Thyroid gland (tissue), 4 donors: ENCODE data around the gene GOLM1. TPM values are rescaled to one million over a fixed set of nuclear protein-coding genes. Genes with fewer than 3 reads are reported as not detected.

ENCODE experiments used
- DNase-seq, 2 donors: peaks; one replicate each; pipeline ENCODE4 v3.0.0-alpha.2; 2019
- H3K27ac ChIP-seq, 3 donors: fragments of 200-600 bp; sonication (generic); 1 replicate in 2 of 3; 2 replicates in 1 of 3; pipeline ENCODE4 v1.5.1; 2016 to 2019; ENCODE audit warnings: mild to moderate bottlenecking in 1 of 3, moderate library complexity in 1 of 3
- H3K27me3 ChIP-seq: fragments of 200-600 bp; sonication (generic); one replicate; pipeline ENCODE4 v1.5.1; 2019
- H3K36me3 ChIP-seq, 2 donors: fragments of 200-600 bp; sonication (generic); one replicate each; pipeline ENCODE4 v1.5.1; 2016 to 2019
- H3K4me1 ChIP-seq, 2 donors: fragments of 200-600 bp; sonication (generic); one replicate each; pipeline ENCODE4 v1.5.1; 2017 to 2019
- H3K4me3 ChIP-seq, 3 donors: fragments of 200-600 bp; sonication (generic); replicated peaks in 1 of 3; 1 replicate in 2 of 3; 2 replicates in 1 of 3; pipeline ENCODE4 v1.5.1; 2016; ENCODE audit warnings: mild to moderate bottlenecking in 1 of 3
- H3K9me3 ChIP-seq: fragments of 200-600 bp; sonication (generic); one replicate; pipeline ENCODE4 v1.5.1; 2017
- CTCF ChIP-seq, 6 experiments: fragments of 200-600 bp in 3 of 6; fragments of 450-650 bp in 3 of 6; sonication (generic) in 3 of 6; IDR thresholded peaks; one replicate each; pipeline ENCODE4 v1.5.1; 2016 to 2019; ENCODE audit warnings: antibody characterized with exemption in 6 of 6, mild to moderate bottlenecking in 2 of 6, inconsistent platforms in 1 of 6, moderate library complexity in 1 of 6
- POLR2A ChIP-seq, 2 donors: fragments of 450-650 bp; IDR thresholded peaks; one replicate each; pipeline ENCODE4 v1.6.1; 2017; ENCODE audit warnings: antibody characterized with exemption in 2 of 2, mild to moderate bottlenecking in 2 of 2, moderate library complexity in 1 of 2
- WGBS, 2 donors: methylation state at CpG; one replicate each; pipeline ENCODE4 v1.1.5; 2017; 5-methylcytosine and 5-hydroxymethylcytosine counted together
- intact Hi-C: fragments of 100-400 bp; cut with DNase I; formaldehyde crosslinking; loops from one replicate; pipeline ENCODE4 v1.15.1; 2023
- total RNA-seq, 4 donors: library from RNA; depleted of rRNA; stranded (reverse); fragments of >200 nt; gene quantifications; one replicate each; pipeline ENCODE4 v1.2.3, GENCODE V29; 2016

Gene GOLM1
- total RNA-seq, 4 donors from 2014 or later: 18.2 to 112 (median 47.6) TPM

- no peak overlapping the region for H3K27ac ChIP-seq
- no peak overlapping the region for H3K4me3 ChIP-seq
- peaks cover 7 to 8% of the 10 kb centered on the region in 2 donors for H3K4me1 ChIP-seq
- no peaks in the 10 kb centered on the region for H3K36me3 ChIP-seq
- H3K9me3 ChIP-seq: no peaks in the 10 kb centered on the region
- TF ChIP-seq POLR2A (IDR thresholded peaks at IDR 0.05): no peak
- TF ChIP-seq CTCF (IDR thresholded peaks at IDR 0.05): no peak
- H3K27me3 ChIP-seq: no peaks in the 10 kb centered on the region
- 94 to 100% methylated on average over 2 of the region's 2 CpGs for WGBS, 2 donors
- no peak for DNase-seq
- intact Hi-C loops: no loop called here
Observed at GRCh38 chr9:86122311-86122710, 23.0 kb upstream of the GOLM1 start.

GRCh38 chr9:86119457-86119856 is 20.1 kb upstream of the GOLM1 start:
- DNase-seq: no peak
- Histone ChIP-seq H3K9me3 (no peaks in the 10 kb centered on the region), H3K27me3 (no peaks in the 10 kb centered on the region), H3K4me3 (no peak overlapping the region), H3K4me1 (no peaks in the 10 kb centered on the region), H3K27ac (no peak overlapping the region), H3K36me3 (no peaks in the 10 kb centered on the region)
- intact Hi-C loops: no loop called here
- no peak for TF ChIP-seq POLR2A (IDR thresholded peaks at IDR 0.05)
- TF ChIP-seq CTCF (IDR thresholded peaks at IDR 0.05): no peak
- 90 to 93% methylated on average over 5 of the region's 5 CpGs for WGBS, 2 donors

- H3K9me3 ChIP-seq: no peaks in the 10 kb centered on the region
- 68 to 72% methylated on average over 9 of the region's 9 CpGs for WGBS, 2 donors
- H3K4me1 ChIP-seq: no peaks in the 10 kb centered on the region
- DNase-seq: no peak
- TF ChIP-seq CTCF (IDR thresholded peaks at IDR 0.05) (no peak), POLR2A (IDR thresholded peaks at IDR 0.05) (no peak)
- no peak overlapping the region for H3K4me3 ChIP-seq
- H3K36me3 ChIP-seq: no peaks in the 10 kb centered on the region
- H3K27ac ChIP-seq: no peak overlapping the region
- H3K27me3 ChIP-seq: no peaks in the 10 kb centered on the region
- intact Hi-C loops: no loop called here
Observed at GRCh38 chr9:86116425-86116824, 17.1 kb upstream of the GOLM1 start.

GRCh38 chr9:86115886-86116285 is 16.5 kb upstream of the GOLM1 start:
- DNase-seq: no peak
- Histone ChIP-seq H3K36me3 (no peaks in the 10 kb centered on the region), H3K4me3 (no peak overlapping the region), H3K27me3 (no peaks in the 10 kb centered on the region), H3K27ac (no peak overlapping the region), H3K9me3 (no peaks in the 10 kb centered on the region), H3K4me1 (no peaks in the 10 kb centered on the region)
- 84 to 91% methylated on average over 6 to 9 of the region's 9 CpGs for WGBS, 2 donors
- no peak for TF ChIP-seq POLR2A (IDR thresholded peaks at IDR 0.05)
- TF ChIP-seq CTCF (IDR thresholded peaks at IDR 0.05): no peak
- intact Hi-C loops: no loop called here

- no peaks in the 10 kb centered on the region for H3K4me1 ChIP-seq
- no peak for DNase-seq
- no peaks in the 10 kb centered on the region for H3K9me3 ChIP-seq
- H3K27me3 ChIP-seq: no peaks in the 10 kb centered on the region
- H3K27ac ChIP-seq: no peak overlapping the region
- H3K36me3 ChIP-seq: no peaks in the 10 kb centered on the region
- TF ChIP-seq POLR2A (IDR thresholded peaks at IDR 0.05) (no peak), CTCF (IDR thresholded peaks at IDR 0.05) (no peak)
- WGBS, 2 donors: 80 to 100% methylated on average over 1 to 5 of the region's 5 CpGs
- intact Hi-C loops: no loop called here
- no peak overlapping the region for H3K4me3 ChIP-seq
Observed at GRCh38 chr9:86112057-86112456, 12.7 kb upstream of the GOLM1 start.
